Stimulated activated CD4-positive, alpha-beta T cell treated with anti-CD3 and anti-CD28 coated beads, Interleukin-2, amount 100 ng/mL, for 24 hours (primary cell): Measurements from ENCODE around the gene RBM20.

ENCODE experiments used
- DNase-seq, 2 donors: peaks; one replicate each; pipeline ENCODE4 v3.0.0-alpha.2; 2020

RBM20 gene

DNA sequence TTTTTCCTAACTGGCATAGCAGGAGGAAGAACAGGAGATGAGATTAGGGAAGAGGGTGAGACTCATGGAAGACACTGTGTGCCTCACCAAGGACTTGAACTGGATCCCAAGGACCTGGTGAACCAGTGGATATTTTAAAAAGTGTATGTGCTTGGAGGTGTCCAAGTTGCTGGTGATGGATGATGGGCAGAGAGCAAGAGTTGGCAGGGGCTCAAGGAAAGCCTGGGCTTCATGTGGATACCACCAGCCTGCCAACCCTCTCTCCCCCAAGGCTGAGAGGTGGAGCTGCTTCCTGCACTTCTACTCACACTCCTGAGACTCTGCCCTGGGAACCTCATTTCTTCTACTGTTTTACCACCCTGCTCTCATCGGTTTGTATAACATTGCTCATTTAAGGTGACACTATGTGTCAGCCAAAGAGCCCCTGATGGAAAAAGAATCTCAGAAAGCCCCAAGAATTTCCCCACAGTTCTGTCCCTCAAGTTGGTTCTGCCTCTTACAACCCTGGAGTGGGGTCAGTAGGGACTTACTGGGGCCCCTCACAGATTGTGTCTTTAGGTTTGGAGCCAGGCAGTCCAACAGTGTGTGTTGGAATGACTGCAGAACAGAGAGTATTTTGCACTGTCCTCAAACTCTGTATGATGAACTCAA, 171.3 kb downstream of the RBM20 start:
- no peak for DNase-seq

- DNase-seq, result no peak
These were observed 173.5 kb downstream of the RBM20 start for GRCh38 chr10:110817614-110818013.

GRCh38 chr10:110818311-110819256, 174.4 kb downstream of the RBM20 start:
- no peak for DNase-seq

DNA sequence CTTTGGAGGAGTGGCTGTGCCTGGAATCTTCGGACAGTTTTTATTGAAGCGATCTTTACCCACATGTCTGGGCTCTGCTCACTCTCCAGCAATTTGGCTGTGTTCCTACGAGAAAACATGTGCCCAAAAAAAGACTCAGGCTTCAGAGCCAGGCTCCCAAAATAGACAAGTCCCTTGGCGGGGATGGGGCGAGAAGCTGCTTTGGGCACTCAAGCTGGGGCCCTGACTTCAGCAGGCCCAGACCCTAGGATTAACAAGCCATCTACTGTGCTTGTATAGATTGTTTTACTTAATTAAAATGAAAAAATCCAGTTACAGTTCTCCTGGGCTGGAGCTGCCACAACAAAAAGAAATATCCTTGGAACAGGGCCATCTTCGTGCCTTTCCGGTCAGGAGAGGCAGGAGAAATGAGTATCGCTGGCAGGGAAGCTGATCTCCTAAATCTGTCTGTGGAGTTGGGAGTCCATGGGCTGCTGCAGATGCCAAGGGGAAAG, 176.2 kb downstream of the RBM20 start:
- DNase-seq, result no peak

DNA sequence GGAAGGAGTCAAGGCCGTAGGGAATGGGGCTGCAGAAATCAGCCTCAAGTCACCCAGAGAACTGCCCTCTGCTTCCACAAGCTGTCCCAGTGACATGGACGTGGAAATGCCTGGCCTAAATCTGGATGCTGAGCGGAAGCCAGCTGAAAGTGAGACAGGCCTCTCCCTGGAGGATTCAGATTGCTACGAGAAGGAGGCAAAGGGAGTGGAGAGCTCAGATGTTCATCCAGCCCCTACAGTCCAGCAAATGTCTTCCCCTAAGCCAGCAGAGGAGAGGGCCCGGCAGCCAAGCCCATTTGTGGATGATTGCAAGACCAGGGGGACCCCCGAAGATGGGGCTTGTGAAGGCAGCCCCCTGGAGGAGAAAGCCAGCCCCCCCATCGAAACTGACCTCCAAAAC, 177.4 kb downstream of the RBM20 start:
- DNase-seq, result no peak

GRCh38 chr10:110822035-110822711, 178.0 kb downstream of the RBM20 start:
- DNase-seq, result no peak

DNA sequence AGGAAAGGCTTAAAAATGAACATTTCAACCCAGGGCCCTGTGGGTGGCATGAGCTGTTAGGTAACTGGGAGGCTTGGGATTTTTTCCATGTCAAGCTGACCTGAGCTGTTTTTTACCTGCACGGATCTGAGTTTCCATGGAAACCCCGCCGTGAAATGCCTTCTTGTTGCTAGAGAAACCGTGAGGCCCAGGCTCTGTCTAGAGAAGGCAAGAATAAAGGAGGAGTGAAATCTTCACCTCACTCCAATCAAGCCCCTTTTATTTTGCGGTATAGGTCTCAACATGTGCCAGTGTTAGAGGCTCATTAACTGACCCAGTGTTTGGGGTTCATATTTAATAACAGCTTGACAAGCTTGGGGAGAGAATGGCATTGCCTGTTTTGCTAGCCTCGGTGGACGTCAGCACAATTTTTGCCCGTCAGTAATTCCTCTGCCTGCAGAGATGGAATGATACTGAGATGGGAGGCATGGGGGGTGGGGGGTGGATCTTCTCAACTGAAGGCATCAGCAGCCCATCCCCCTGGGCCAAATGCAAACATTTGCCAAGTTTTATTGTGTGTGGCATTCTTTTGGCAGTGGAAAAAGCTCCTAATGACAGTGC, 178.7 kb downstream of the RBM20 start:
- DNase-seq, result no peak

DNA sequence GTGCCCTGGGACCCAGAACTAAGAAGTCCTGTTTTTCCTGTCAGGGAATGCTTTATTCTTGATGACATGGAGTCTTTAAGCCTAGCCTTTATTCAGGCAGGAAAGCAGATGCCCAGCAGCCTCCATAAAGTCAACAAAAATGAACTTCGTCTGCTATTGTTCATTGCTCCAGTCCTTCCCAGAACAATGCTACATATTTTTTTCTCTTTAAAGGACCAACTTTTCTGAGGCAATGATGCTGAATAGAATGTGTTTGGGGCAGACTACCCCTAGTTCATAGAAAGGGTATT, 180.0 kb downstream of the RBM20 start:
- DNase-seq, result no peak

GRCh38 chr10:110824660-110825059, 180.5 kb downstream of the RBM20 start:
- no peak for DNase-seq

GRCh38 chr10:110825508-110825907, 181.4 kb downstream of the RBM20 start:
- DNase-seq, result no peak

GRCh38 chr10:110827410-110827809, 183.3 kb downstream of the RBM20 start:
- DNase-seq, result no peak

- no peak for DNase-seq
These were observed 183.7 kb downstream of the RBM20 start for GRCh38 chr10:110827875-110828274.

DNA sequence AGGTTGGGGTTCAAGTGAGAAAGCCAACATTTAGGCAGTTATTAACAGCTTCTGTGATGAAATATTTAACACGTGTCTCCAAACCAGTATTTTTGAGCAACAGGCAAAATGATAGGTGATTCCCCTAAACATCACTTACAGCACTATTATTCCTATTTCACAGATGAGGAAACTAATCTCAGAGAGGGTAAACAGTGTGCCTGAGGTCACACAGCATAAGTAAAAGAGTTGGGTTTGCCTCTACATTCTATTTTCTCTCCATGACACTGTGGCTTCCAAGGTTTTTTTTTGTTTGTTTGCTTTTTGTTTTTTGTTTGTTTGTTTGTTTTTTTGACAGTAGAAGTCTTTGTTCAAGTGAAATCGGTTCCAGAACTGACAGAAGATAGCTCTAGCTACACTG, 184.4 kb downstream of the RBM20 start:
- no peak for DNase-seq

- DNase-seq, result no peak
These were observed 185.7 kb downstream of the RBM20 start for GRCh38 chr10:110829721-110830410.

- DNase-seq, result no peak
These were observed 189.3 kb downstream of the RBM20 start for GRCh38 chr10:110833234-110833940.

- DNase-seq, result no peak
These were observed 189.9 kb downstream of the RBM20 start for GRCh38 chr10:110833941-110834628.

DNA sequence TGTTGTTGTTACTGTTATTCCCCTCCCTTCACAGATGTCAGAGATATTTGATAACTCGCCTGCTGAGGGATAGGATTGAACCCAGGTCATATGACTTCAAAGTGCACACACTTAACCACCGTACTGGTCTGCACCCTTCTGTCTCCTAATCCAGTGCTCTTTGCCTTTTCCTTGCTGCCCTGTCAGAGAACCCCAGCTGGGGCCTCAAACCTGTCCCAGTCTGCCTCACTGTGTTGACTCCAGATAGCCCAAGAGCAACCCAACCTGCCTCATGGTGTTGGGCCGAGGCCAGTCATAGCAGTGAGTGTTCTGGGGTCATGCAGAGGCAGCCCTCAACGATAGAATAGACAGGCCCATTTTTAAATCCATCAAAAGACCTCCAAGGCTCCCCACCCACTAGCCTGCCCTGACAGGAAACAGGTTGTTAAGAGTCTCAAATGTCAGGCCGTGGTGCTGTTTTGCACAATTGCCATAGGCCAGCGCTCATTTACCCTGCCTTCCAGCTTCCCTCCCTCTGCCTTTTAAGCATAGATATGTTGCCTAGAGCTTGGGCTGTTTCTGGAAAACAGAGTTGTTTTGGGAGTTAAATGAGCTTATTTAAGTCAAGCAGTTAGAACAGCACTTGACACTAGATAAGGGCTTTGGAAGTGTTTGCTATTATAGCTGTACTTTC, 190.6 kb downstream of the RBM20 start:
- no peak for DNase-seq

GRCh38 chr10:110835841-110836240, 191.7 kb downstream of the RBM20 start:
- DNase-seq, result no peak

- no peak for DNase-seq
These were observed 192.6 kb downstream of the RBM20 start for GRCh38 chr10:110836706-110837105.

GRCh38 chr10:110837418-110838171, 193.5 kb downstream of the RBM20 start:
- no peak for DNase-seq
